Measurements from ENCODE around the gene COQ2. TPM values are rescaled to one million over a fixed set of nuclear protein-coding genes. Genes with fewer than 3 reads are reported as not detected.
A peak's percentile ranks its signal among the peaks of the same experiment; 100 is the strongest.

The COQ2 gene
- total and polyA plus RNA-seq, 8 donors: 1.8 to 10.1 (median 8.0) TPM

GRCh38 chr4:83255584-83255983 lies 29.0 kb downstream of the COQ2 start:
- Histone ChIP-seq H3K27me3 (no peaks in the 10 kb centered on the region), H3K36me3 (no peaks in the 10 kb centered on the region), H3K4me1 (peaks cover 10 to 31% (median 17%) of the 10 kb centered on the region in 4 donors), H3K9me3 (no peaks in the 10 kb centered on the region), H3K4me3 (no peak overlapping the region), H3K27ac (peak overlapping the region in 2 of 5 donors; percentile 48 to 66)
- peak in 1 of 2 donors; percentile 80 for DNase-seq
- intact Hi-C loops (cut with DNase I; ENCODE audit: low total_unique reads): loop anchor here (10.0 kb wide), 1 partner anchor 181 kb away; no protein-coding TSS in a partner anchor
- WGBS, 5 donors: 13 to 35% (median 25%) methylated on average over 1 of the region's 1 CpG
- TF ChIP-seq POLR2AphosphoS5 (IDR thresholded peaks at IDR 0.05): no peak
- TF ChIP-seq POLR2A (IDR thresholded peaks at IDR 0.05): no peak
- TF ChIP-seq EP300 (IDR thresholded peaks at IDR 0.05): no peak
- TF ChIP-seq, protein P1, sequence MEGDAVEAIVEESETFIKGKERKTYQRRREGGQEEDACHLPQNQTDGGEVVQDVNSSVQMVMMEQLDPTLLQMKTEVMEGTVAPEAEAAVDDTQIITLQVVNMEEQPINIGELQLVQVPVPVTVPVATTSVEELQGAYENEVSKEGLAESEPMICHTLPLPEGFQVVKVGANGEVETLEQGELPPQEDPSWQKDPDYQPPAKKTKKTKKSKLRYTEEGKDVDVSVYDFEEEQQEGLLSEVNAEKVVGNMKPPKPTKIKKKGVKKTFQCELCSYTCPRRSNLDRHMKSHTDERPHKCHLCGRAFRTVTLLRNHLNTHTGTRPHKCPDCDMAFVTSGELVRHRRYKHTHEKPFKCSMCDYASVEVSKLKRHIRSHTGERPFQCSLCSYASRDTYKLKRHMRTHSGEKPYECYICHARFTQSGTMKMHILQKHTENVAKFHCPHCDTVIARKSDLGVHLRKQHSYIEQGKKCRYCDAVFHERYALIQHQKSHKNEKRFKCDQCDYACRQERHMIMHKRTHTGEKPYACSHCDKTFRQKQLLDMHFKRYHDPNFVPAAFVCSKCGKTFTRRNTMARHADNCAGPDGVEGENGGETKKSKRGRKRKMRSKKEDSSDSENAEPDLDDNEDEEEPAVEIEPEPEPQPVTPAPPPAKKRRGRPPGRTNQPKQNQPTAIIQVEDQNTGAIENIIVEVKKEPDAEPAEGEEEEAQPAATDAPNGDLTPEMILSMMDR (IDR thresholded peaks at IDR 0.05): no peak

GRCh38 chr4:83252782-83253405 lies 31.7 kb downstream of the COQ2 start:
- H3K36me3 ChIP-seq: no peaks in the 10 kb centered on the region
- TF ChIP-seq POLR2A (IDR thresholded peaks at IDR 0.05): no peak
- no peak for TF ChIP-seq EP300 (IDR thresholded peaks at IDR 0.05)
- peak in 1 of 3 donors; percentile 7 for TF ChIP-seq POLR2AphosphoS5 (IDR thresholded peaks at IDR 0.05)
- TF ChIP-seq, protein P1 (IDR thresholded peaks at IDR 0.05): peak in 5 of 7 experiments; percentile 36 to 61 (median 51)
- no peak overlapping the region for H3K4me3 ChIP-seq
- WGBS, 5 donors: 27 to 32% (median 28%) methylated on average over 7 of the region's 7 CpGs
- peak; percentile 79 to 92 for DNase-seq
- no peaks in the 10 kb centered on the region for H3K27me3 ChIP-seq
- no peaks in the 10 kb centered on the region for H3K9me3 ChIP-seq
- intact Hi-C loops (cut with DNase I; ENCODE audit: low total_unique reads): loop anchor here (10.0 kb wide), 1 partner anchor 178 kb away; no protein-coding TSS in a partner anchor
- no peak overlapping the region for H3K27ac ChIP-seq
- peaks cover 10 to 26% (median 16%) of the 10 kb centered on the region in 4 donors for H3K4me1 ChIP-seq

DNA sequence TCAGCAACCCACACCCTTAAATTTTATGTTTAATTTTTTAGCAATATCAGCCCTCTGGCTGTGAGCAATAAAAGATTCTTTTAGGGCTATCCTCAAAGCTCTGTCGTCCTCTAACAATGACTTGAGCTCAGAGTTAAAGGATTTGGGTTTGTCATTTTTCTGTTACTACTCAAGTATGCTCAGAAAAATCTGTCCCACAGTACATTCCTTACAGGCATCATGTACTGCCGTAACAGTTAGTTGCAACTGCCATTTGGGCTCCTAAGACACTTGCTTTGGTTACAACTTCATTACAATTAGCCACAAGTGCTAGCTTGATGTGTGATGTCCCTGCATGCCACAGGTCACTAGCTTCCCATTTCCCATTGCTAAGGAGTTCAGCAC lies 33.2 kb downstream of the COQ2 start:
- H3K4me3 ChIP-seq: no peak overlapping the region
- peaks cover 6 to 21% (median 11%) of the 10 kb centered on the region in 4 donors for H3K4me1 ChIP-seq
- 35 to 93% (median 90%) methylated on average over 2 of the region's 2 CpGs for WGBS, 5 donors
- no peaks in the 10 kb centered on the region for H3K36me3 ChIP-seq
- H3K9me3 ChIP-seq: no peaks in the 10 kb centered on the region
- no peak for TF ChIP-seq POLR2AphosphoS5 (IDR thresholded peaks at IDR 0.05)
- TF ChIP-seq EP300 (IDR thresholded peaks at IDR 0.05): no peak
- TF ChIP-seq, protein P1 (IDR thresholded peaks at IDR 0.05): no peak
- no peak for TF ChIP-seq POLR2A (IDR thresholded peaks at IDR 0.05)
- no peak for DNase-seq
- intact Hi-C loops (cut with DNase I; ENCODE audit: low total_unique reads): loop anchor here (10.0 kb wide), 1 partner anchor 177 kb away; no protein-coding TSS in a partner anchor
- no peak overlapping the region for H3K27ac ChIP-seq
- H3K27me3 ChIP-seq: no peaks in the 10 kb centered on the region

GRCh38 chr4:83250687-83251446 lies 33.7 kb downstream of the COQ2 start:
- Histone ChIP-seq H3K27ac (no peak overlapping the region), H3K36me3 (no peaks in the 10 kb centered on the region), H3K4me1 (peaks cover under 1 to 16% (median 5%) of the 10 kb centered on the region in 4 donors), H3K27me3 (no peaks in the 10 kb centered on the region), H3K4me3 (no peak overlapping the region), H3K9me3 (no peaks in the 10 kb centered on the region)
- intact Hi-C loops (cut with DNase I; ENCODE audit: low total_unique reads): loop anchor here (10.0 kb wide), 1 partner anchor 176 kb away; no protein-coding TSS in a partner anchor
- 66 to 95% (median 89%) methylated on average over 7 of the region's 7 CpGs for WGBS, 5 donors
- TF ChIP-seq POLR2A (IDR thresholded peaks at IDR 0.05) (no peak), POLR2AphosphoS5 (IDR thresholded peaks at IDR 0.05) (no peak), EP300 (IDR thresholded peaks at IDR 0.05) (no peak)
- TF ChIP-seq, protein P1 (IDR thresholded peaks at IDR 0.05): no peak
- DNase-seq: no peak

All from stomach (tissue), 9 donors.